NCI-H69 (cell line): ENCODE measurements around the gene PSMG3.

ENCODE experiments used
- DNase-seq: peaks from one replicate; lab custom pipeline; 2025; lab: John Stamatoyannopoulos, UW

The PSMG3 gene

DNA sequence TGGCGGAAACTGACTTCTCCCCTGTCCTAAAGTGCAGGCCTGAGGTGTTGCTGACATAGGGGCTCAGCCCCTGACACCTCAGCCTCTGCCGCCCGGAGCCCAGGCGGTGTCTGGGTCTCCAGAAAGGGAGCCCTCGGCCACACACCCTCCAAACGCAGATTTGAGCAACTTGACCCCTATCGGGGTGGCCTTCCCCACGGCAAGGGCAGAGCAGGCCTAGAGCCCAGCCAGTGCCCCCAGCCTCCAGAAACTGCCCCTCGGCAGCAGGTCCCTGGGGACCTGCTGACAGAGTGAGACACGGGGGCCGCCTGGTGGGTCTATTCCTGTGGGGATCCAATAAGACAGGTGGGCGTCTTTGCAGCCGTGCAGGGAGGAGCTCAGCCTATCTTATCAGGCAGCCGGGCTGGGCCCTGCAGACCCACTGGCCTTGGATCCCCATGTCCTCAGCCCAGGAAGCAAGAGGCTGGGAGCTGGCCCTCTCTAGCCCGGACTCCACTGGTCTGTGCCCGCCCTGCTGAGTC lies 24.9 kb downstream of the PSMG3 start:
- DNase-seq = no peak

DNA sequence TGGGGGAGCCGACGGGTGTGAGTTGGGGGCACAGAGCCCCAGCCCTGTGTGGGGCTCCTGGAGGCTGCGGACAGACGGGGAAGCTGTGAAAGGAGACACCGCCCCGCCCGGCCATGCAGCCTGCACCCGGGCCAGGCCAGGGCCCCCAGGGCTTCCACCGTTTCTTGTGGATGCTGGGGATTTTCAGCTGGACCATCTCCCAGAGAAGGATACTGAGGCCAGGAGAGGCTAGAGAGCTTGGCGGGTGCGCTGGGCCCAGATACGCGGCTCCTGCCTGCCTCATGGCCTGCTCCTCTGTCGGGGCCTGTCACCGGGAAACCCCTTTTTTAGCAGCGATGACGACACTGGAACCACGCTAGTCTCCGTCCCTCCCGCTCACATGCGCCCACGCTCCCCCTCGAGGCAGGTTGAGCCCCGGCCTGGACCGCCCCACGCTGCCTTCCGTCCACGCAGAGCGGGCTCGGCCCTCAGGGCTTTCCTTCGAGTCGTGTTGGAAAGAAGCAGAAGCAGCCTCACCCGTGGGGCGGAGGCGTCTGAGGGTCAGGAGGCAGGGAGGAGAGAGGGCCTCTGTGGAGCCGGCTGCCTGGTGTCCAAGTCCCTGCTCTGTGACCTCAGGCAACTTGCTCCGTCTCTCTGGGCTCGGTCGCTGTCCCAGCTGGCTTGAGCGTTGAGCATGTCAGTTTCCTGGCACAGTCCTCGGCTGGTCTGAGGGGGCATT lies 25.5 kb downstream of the PSMG3 start:
- no peak for DNase-seq

DNA sequence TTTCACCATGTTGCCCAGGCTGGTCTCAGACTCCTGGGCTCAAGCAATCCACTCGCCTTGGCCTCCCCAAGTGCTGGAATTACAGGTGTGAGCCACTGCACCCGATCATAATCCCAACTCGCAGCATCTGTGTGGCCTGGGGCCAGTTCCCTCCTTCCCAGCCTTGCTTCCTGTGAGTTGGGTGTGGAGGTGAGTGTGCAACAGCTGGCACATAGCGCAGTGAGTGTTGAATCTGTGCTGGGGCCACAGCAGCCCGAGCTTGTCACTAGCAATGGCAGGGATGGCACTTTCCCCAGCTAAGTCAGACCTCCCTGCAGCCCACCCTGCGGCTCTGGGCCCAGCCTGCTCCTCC lies 26.0 kb downstream of the PSMG3 start:
- peak; percentile 34 for DNase-seq

DNA sequence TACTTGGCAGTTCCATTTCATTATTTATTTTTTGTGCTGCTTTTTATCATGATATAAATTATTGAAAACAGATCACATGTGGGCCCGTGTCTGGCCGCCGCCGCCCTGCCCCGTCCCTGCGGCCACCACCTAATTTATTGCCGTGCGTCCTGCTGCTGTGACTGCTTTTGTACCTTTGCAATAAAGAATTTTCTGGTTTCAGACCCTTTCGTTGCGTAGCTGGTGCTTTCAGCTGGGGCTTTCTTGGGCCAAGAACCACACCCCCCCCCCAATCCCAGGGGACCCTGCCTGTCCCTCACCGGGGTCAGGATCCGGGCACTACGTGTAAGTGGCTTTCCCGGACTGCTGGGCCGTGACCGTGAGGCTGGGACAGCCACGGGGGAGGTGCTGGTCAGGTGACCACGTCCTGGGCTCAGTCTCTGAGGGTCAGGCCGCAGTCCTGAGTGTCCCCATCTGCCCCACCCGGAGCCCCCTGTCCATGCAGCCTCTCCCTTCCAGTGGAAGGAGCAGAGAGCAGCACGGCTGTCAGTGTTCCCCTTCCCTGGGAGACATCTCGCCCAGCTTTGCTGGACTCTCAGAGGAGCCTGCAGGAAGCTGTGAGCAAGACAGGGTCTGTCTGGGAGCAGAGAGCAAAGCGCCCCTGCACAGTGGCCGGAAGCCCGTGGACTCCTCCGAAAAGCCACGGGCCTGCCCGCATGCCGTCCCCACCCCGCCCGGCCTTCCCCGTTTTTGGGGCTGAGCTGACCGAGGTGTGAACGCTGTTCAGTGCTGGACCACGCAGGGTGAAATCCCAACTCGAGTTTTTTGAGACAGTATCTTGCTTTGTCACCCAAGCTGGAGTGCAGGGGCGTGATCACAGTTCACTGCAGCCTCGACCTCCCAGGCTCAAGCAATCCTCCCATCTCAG lies 26.7 kb downstream of the PSMG3 start:
- peak; percentile 48 for DNase-seq

DNA sequence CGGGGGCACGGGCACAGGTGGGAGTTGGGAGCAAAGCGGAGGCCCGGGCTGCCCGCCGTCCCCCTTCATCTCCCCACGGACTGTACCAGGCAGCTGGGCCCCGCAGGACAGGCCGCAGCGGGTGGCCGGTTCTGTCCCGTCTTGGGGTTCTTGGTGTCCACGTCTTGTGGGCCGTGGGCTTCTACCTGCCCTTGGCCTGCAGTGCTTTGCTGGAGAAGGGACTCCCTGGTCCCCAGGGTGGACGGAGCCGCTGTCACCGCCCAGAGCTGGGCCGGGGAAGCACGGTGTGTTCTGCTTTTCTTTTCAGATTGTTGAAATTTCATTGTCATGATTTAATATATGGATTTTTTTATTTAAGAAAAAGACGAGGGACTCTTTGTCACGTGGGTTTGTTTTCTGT lies 27.5 kb downstream of the PSMG3 start:
- no peak for DNase-seq

DNA sequence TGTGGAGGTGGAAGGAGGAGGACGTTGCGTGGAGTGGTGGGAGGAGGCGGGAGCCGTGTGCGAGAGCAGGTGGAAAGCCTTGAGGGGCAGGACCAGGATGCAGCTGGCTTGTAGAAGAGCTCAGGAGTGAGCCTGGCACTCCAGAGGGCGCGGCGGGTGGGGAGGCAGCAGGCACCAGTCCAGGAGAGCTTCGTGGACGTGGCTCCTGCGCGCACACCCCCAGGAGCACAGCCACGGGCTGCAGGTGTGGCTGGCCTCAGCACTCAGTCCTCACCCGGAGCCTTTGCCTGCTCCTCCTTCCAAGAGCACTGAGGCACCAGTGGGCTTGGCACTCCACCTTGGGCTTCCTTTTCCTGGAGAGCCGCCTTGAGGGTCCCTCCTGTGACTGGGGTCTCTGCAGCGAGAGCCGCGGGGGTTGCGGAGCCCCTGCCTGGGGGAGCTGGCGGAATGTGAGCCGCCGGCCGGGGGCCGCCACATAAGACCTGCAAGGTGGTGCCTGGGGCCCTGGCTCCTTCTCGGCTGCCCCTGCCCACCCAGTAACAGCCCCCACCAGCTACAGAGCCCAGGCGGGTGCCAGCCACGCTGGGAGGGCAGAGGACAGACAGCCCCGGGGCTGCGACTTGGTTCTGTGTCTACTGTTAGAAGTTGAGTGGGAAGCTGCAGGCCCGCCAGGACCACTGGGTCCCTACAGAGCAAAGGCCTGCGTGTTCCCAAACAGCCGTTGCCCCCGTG lies 28.2 kb downstream of the PSMG3 start:
- no peak for DNase-seq

DNA sequence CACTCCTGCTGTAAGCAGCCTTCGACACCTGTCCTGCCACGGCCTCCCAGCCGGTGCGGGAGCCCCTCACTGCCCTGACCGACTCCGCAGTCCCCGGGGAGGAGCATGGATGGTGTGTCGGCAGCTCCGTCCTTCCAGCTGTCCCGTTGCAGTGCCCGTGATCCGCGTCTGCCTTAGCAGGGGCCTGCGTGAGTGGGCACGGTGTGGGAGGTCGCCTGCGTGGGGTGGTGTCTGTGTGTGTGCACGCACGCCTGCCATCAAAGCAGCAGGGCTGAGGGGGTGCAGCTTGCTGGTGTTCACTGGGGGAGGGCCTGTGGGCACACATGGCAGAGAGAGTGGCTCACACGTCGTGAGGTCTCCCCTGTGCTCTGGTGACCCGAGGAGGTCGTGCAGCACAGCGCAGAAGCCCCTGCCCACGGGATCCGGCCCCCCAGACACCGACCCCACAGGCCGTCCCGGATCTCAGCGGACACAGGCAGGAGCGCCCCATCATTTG lies 29.0 kb downstream of the PSMG3 start:
- no peak for DNase-seq

DNA sequence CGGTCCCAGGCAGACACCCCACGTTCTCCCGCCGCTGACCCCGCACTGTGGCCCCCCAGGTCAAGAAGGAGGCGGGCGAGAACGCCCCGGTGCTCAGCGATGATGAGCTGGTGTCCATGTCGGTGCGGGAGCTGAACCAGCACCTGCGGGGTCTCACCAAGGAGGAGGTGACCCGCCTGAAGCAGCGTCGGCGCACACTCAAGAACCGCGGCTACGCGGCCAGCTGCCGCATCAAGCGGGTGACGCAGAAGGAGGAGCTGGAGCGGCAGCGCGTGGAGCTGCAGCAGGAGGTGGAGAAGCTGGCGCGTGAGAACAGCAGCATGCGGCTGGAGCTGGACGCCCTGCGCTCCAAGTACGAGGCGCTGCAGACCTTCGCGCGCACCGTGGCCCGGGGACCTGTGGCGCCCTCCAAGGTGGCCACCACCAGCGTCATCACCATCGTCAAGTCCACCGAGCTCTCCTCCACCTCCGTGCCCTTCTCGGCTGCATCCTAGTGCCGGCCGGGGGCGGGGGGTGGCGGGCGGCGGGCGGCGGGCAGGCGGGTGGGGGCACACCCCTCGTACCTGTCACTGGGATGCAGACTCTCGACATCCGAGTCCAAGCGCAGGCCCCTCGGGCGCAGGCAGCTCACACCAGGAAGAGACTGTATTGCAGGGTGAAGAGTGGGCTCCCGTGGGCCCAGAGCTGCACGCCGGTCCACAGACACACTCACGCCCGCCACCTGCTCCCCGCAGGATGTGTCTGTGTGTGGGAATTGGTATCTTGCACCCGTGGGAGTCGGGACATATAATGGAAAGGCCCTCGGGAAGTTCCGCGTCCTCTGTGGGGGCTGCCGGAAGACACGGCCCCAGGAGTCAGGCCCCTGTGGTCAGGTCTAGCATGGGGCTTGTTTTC lies 29.7 kb downstream of the PSMG3 start:
- DNase-seq = no peak

DNA sequence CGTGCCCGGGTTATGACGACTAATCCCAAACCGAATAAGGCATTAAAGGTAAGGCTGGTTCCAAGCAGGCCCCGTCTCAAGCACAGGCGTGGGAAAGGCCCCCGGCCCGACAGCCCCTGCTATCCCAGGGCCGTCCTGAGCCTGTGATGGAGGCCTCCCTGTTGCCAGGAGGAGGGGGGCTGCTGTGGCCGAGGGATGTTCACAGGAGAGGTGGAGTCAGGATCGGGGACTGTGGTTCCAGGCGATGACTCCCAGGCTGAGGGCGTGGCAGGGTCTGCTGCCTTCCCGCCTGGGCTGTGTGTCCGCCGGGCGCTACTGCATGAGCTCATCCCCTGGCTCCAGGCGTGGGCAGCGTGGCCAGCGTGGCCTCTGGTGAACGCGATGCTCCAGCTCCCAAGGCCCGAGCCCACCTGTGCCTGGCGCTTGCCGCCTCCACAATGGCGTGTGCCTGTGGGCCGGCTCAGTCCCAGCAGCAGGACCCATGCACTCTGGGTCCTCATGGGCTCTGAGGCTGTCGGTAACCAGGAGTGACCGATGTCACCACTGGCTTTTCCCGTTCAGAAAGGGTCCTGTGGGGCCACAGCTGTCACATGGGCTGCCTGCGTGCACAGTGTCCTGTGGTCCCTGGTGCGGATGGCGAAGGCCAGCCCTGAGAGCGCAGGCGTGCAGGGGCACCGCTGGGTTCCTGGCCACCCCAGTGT lies 30.5 kb downstream of the PSMG3 start:
- DNase-seq = no peak

DNA sequence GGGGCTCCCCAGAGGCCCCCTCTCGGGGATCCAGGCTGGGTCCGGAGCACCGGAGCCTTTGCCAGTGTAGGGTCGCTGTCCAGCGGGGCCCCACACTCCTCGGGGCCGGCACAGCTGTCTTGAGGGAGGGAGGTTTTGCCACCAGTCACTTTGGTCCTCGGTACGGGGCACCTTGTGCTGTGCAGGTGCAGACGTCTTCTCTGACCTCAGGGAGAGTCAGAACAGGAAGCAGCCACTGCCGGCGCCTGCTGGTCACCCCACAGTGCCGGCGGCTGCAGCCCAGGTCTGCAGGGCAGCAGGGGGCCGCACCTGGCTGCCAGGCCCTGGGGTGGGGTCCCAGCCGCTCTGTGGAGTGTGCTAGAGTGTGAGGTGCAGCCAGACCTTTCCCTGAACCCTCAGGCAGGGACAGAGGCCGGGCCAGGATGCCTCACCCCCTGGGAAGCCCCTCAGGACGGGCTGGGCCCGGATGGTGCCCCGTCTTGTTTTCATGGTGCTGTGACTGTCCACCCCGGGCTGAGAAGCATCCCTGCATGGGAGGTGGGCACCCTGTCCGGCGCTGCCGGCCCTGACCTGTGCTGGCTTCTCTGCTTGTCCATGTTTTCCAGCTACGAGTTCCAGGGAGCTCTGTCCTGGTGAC lies 31.2 kb downstream of the PSMG3 start:
- no peak for DNase-seq

DNA sequence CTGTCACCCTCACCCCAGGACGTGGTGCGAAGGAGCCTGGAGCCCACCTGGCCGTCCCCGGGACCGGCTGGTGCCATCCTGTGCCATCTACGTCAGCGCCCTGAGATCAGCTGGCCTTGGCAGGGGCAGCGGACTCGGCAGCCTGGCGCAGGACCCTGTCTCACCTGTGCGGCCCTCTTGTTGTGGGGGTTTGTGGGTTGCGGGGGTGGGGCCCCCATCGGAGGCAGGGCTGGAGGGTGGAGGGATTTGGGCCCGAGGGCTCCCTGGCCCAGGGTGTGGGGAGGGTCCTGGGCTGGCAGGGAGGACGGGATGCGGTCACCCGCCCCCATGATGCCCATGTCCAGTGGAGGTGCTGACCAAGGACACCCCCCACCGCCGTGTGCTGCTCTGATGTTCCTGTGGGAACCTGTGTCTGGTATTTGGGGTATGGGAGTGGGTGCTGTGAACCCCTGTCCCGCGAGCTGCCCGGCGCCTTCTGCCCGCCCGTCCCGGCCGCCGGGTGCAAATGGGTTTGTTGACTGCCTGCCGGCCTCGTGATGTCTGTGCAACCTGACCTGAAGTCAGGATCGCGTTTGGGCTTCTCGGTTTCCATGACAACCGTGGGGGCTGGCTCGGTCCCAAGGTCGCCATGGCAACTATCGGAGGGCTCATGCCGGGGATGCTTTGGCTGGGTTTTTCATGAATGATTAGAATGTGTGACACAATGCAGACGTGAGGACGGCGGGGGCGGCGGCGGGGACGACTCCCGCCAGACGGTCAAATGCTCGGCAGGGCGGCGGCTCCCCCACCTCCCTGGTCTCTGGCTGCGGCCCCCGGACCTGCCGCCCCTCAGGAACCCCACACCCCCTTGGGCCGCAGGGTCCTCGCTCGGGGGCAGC lies 32.1 kb downstream of the PSMG3 start:
- DNase-seq = peak; percentile 22

DNA sequence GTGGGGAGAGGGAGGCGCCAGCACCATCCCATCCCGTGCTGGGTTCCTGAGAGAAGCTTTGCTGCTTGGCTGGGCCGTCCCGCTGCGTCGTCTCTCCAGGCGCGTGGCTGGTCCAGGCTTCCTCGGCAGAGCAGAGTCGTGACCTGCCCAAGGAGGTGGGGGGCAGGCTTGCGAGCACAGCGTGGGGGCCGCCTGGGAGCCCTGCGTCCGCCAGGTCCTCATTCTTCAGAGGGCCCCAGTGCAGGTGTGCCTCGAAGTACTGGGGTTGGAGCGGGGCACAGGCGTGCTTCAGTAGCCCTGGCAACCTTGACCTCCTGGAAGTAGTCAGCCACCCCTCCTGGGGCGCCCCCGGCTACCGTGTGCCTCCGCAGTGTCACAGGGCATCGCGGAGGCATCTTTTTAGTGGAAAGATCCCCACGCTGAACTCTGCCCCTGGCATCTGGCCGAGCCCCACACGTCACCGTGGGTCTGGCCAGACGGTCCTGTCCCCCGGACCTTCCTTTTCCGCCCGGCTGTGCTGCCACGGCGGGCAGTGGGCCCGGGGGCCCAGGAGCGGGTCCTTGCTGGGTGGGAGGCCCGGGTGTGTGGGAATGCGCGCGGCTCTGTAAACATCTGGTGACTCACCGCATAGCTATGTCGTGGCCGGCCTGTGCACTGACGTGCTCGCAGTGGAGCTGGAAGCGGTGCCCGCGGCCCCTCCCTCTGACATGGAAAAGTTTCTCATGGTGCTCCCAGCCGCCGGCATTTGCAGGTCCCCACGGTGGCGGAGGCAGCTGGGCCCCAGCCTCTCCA lies 32.9 kb downstream of the PSMG3 start:
- DNase-seq = no peak

DNA sequence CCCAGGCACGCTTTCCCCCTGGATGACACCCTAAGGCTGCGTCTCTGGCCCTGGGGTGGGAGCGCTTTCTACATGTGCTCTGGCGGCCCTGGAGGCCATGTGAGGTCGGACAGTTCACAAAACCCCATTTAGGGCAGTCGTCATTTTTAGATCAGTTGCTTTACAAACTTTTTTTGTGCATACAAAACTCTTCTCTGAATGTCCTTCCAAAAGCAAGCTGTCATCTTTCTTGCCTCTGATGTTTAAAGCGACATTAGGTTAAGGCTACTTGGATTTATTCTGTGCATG lies 33.4 kb downstream of the PSMG3 start:
- DNase-seq = no peak

DNA sequence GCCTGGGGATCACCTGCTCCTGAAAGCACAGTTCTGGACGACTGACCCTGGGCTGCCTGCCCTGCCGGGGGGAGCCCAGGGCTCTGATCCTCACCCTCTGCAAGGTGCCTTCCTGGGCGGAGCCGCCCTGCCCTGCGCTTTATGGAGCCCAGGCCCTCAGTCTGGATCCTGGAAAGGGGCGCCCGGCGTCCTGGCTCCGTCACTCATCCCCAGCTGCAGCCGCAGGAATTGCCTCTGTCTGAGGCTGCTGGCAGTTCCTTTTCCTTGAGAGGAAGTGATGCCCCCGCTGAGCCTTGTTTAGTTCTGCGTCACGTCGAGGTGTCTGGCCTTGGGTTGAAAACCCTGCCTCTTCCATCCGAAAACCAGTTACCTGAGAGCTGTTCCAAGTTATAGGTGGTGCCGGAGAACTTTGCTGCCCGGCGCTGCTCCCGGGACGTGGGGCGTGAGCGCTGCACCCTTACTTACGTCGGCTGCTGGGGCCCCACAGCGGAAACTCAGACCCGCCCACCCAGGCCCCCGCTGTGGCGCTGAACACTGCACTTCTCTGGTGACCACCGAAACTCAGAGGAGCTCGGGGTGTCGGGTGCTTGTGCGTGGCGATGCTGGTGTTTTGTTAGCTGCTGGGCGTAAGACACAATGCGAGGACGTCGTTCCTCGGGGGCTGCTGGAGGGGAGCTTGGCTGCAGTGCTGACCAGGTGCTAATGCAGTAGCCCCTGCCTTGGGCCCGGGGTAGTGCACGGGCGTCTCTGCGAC lies 34.0 kb downstream of the PSMG3 start:
- DNase-seq = no peak

DNA sequence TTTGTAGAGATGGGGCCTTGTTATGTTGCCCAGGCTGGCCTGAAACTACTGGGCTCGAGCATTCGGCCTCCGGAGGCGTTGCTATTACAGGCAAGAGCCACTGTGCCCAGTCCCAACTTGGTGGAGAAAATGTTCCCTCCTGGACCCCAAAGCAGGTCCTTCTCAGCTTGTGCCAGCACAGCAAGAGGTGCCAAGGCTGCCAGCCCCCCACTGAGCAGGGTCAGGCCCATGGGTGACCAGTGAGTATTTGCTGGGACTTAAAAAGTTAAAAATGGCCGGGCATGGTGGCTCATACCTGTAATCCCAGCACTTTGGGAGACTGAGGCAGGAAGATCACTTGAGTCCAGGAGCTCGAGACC lies 34.8 kb downstream of the PSMG3 start:
- DNase-seq = no peak

DNA sequence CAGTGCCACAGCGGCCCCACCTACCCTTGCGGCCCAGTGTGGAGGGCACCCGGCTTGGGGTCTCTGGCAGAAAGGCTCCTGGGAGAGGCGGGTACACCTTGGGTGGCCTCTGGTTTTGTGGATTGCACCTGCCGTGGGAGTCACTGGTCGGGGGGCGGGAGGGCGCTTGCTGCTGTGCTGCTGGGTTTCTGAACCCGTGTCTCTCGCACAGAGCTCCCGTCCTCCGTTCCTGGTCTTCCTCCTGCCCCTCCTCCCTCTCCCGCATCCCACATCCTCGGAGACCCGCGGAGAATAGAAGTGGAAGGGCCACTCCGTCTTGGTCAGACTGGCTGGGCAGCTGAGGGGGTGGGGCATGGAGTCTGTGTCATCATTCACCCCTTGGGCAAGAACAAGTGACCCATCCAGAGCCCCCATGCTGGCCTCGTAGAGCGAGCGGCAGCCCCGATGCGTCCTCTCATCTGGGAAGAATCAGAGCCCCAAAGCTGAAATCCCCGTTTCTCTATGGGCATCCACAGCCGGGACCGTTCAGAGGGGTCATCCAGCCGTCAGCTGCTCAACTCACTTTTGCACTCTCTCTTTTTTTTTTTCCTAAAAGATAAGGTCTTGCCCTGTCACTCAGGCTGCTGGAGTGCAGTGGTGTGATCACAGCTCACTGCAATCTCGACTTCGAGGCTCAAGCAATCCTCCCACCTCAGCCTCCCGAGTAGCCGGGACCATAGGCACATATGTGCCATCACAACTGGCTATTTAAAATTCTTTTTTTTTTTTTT lies 35.3 kb downstream of the PSMG3 start:
- DNase-seq = no peak
